HS-27A (cell line): ENCODE results near the gene PCDHGA11.
"Not testable (repeated sequence)": the region's sequence is repeated elsewhere in the genome, so short reads cannot be mapped to it uniquely, and the experiment has no call there.

Source experiments
- DNase-seq: peaks from one replicate; pipeline ENCODE4 v3.0.0-alpha.2; 2012; ENCODE audit warnings: low read depth, missing footprints

The PCDHGA11 gene

GRCh38 chr5:141420855-141421488 is at the start of gene PCDHGA11:
TSS of gene PCDHGA11 (plus strand) at chr5:141421051. CDS start at chr5:141421228, 177 bp downstream.
- no peak for DNase-seq

GRCh38 chr5:141371572-141372475 is 49.0 kb upstream of the PCDHGA11 start:
- DNase-seq = no peak

GRCh38 chr5:141373673-141374317 is 47.1 kb upstream of the PCDHGA11 start, which contains the start of gene PCDHGA6:
TSS of gene PCDHGA6 (plus strand) at chr5:141373891. CDS start at chr5:141374084, 193 bp downstream.
- no peak for DNase-seq

GRCh38 chr5:141374627-141375026 is 46.2 kb upstream of the PCDHGA11 start:
- DNase-seq = no peak

- not testable (repeated sequence) for DNase-seq
These were observed 45.3 kb upstream of the PCDHGA11 start for GRCh38 chr5:141375444-141376155.

GRCh38 chr5:141382469-141383294 is 38.2 kb upstream of the PCDHGA11 start, which contains the start of gene PCDHGA7:
TSS of gene PCDHGA7 (plus strand) at chr5:141382742. CDS start at chr5:141382900, 158 bp downstream.
- DNase-seq = no peak

- DNase-seq = no peak
These were observed 37.5 kb upstream of the PCDHGA11 start for GRCh38 chr5:141383345-141383744.

GRCh38 chr5:141384471-141385267 is 36.2 kb upstream of the PCDHGA11 start:
- no peak for DNase-seq

- not testable (repeated sequence) for DNase-seq
These were observed 33.1 kb upstream of the PCDHGA11 start, which contains the start of gene PCDHGB4 for GRCh38 chr5:141387557-141388311. TSS of gene PCDHGB4 (plus strand) at chr5:141387698. CDS start at chr5:141387885, 187 bp downstream.

GRCh38 chr5:141388661-141389060 is 32.2 kb upstream of the PCDHGA11 start:
- no peak for DNase-seq

- no peak for DNase-seq
These were observed 31.5 kb upstream of the PCDHGA11 start for GRCh38 chr5:141389153-141390042.

GRCh38 chr5:141392429-141393198 is 28.2 kb upstream of the PCDHGA11 start, which contains the start of gene PCDHGA8:
TSS of gene PCDHGA8 (plus strand) at chr5:141392633. CDS start at chr5:141392814, 181 bp downstream.
- no peak for DNase-seq

GRCh38 chr5:141393267-141393666 is 27.6 kb upstream of the PCDHGA11 start:
- DNase-seq = no peak

GRCh38 chr5:141394401-141395187 is 26.3 kb upstream of the PCDHGA11 start:
- DNase-seq = not testable (repeated sequence)

- DNase-seq = not testable (repeated sequence)
These were observed 22.9 kb upstream of the PCDHGA11 start, which contains the start of gene PCDHGB5 for GRCh38 chr5:141397756-141398551. TSS of gene PCDHGB5 (plus strand) at chr5:141397947. CDS start at chr5:141398128, 181 bp downstream.
